Putamen (tissue), 1 donor: Measurements from ENCODE around the gene STARD5.
"Not testable (repeated sequence)": the region's sequence is repeated elsewhere in the genome, so short reads cannot be mapped to it uniquely, and the experiment has no call there.

Experiments used
- DNase-seq: peaks from one replicate; pipeline ENCODE4 v3.0.0-alpha.2; 2016; ENCODE audit warnings: low spot score

STARD5 gene

GRCh38 chr15:81337241-81337640 lies 13.3 kb upstream of the STARD5 start:
- DNase-seq, result no peak

GRCh38 chr15:81336568-81336967 lies 12.6 kb upstream of the STARD5 start:
- no peak for DNase-seq

DNA sequence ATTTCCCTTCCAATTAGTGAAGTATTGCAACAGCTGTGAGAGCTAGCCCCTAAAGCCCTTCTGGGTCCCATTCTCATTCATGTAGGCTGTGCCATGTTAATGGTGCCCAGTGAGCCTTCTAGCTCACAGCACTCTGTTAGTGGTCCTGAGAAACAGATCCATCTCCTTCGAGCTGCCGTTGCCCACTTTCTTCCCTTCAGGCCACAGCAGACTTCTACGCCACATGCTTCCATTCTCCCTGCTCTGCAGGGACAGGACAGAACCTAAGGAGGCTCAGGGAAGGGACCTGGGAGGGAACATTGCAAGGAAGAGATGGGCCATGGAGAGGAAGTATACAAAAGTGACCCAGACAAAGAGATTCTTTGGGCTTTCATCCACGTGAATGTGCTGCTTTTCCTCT lies 11.7 kb upstream of the STARD5 start:
- no peak for DNase-seq

DNA sequence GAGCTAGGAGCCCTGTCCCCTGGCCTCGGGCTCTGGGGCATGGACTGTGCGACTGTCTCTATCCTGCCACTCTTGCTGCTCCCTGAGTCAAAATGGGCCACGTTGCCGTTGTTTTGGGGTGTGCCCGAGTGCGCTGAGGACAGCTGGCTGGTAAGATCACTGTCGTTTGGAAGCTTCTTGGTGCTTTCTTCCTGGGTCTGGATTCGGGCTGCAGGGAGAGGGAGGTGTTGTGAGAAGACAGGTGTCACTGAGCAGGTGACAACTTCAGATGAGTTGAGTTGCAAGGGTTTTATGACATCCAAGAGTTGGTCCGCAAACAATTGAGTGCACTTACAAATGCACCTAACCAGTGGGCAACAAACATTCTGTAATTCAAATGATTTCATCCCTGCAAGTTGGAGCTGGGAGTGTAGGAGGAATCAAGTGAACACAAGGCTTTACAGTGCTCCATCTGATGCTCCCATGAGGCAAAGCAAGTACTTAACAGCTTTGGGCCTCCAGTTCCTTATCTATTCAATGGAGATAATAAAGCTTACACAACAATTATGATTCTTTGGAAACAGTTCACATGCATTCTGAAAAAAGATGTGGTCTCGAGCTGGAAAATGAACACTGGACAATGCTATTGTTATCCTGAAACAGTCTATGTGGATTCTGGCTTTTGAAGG lies 11.0 kb upstream of the STARD5 start:
- no peak for DNase-seq

GRCh38 chr15:81333363-81333762 lies 9.4 kb upstream of the STARD5 start:
- no peak for DNase-seq

- no peak for DNase-seq
These were observed 8.4 kb upstream of the STARD5 start for GRCh38 chr15:81332326-81332725.

DNA sequence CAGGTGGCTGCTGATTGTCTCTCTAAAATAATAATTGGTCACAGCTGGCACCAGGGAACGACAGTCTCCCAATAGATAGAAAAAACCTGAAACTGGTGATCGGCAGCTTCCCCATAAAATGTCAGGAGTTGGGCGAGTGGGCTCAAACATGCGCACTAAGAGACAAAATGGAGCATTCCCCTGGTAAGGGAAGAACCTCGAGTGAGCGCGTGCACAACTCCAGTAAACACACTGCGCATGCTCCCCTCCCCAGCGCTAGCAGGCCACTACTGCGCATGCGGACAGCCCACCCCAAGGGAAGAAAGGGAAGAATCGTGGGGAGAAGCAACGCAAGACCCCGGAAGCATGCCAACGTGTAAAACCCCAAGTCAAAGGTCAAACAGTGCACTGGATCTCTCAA lies 7.7 kb upstream of the STARD5 start:
- DNase-seq, result no peak

DNA sequence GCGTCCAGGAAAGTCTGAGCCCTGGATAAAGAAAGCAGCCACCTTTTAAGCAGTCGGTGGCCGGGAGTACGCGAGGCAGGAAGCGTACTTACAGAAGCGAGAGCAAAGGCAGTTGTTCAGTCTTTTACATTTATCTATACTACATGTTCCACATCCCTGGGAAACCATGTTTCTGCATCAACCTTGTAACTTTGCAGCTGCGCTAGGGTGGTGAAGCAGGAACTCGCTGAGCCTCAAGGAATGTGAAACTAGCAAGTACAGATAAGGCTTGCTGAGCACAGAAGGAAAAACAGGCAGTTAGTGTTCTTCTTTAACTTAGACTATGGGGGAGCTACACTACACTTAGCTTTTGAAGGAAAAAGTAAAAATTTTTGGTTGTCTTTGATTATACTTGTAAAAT lies 7.2 kb upstream of the STARD5 start:
- not testable (repeated sequence) for DNase-seq

DNA sequence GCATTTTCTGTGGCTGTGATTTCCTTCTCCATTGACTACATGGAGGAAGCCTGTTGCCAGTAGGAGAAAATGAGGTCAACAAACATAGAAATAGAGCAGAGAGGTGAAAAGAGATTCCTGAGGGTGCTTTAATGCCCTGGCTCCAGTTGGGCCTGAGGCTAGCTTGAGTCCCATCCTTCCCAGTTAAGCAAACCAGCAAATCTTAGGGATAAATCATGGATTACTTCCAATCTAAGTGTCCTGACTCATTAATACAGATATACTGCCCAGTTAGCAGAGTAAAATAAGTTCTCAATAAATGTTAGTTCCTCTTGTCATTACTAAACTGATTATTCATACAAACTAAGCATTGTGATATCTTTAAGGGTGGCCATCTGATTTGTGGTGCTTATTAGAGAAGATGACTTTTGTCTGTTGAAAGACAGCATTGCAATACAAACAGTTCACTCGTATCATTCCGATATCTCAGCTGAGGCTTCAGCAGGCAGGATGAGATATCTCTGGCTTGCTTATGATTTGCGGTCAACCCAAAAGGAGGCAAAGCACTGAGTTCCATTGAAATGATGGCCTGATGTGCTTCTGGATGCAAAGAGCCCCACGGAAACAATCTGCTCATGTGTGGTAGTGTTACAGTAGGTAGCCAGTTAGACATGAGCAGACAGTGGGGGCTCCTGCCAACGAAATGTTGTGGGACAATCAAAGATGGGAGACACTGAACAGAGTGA lies 6.6 kb upstream of the STARD5 start:
- no peak for DNase-seq

- DNase-seq, result no peak
These were observed 5.5 kb upstream of the STARD5 start for GRCh38 chr15:81329446-81329845.

- DNase-seq, result no peak
These were observed 3.6 kb upstream of the STARD5 start for GRCh38 chr15:81327516-81327915.

DNA sequence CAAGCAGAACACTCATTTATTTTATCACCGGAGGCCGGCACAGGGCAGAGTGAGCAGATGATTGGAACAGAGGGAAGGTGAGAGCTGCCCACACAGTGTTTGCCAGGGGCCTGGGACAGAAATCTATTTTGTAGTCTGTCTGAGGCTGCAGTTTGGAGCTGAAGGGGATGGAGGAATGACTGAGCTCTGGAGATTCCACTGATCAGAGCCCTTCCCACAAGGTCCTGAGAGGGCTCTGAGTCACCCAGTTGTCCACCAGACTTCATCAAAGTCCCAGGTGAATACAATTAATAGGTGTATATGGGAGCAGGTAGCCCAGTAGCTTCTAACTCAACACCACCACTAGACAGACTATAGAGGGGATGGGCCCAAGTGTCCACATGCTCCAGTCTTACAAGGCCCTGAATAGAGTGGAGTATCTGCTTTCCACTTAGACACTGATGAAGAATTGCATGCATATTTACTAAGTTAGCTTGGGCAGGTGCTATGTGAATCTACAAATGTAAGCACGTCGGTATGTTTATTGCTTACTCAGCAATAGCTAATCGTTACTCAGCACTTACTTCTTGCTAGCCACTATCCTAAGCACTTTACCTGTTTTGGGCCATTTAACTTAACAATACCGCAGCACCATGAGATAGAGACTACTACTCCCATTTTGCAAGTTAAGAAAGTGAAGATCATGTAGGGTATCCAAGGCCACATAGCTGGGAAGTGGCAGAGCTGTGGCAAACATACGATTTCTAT lies 2.7 kb upstream of the STARD5 start:
- DNase-seq, result no peak

DNA sequence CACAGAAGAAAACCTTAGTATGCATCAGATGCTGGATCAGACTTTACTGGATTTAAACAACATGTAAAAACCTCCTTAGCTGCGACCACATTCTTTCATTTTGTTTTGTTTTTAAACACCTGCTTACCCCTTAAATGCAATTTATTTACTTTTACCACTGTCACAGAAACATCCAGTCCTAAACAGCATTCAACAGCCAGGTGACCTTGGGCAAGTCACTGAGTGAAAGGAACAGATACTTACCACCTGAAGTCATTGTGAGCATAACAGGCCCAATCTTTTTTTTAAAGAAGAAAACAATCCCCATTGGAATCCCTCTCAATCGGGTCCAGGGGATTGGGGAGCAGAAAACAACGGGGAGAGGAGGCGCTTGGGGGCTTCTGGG lies 390 bp downstream of the STARD5 start:
- no peak for DNase-seq

DNA sequence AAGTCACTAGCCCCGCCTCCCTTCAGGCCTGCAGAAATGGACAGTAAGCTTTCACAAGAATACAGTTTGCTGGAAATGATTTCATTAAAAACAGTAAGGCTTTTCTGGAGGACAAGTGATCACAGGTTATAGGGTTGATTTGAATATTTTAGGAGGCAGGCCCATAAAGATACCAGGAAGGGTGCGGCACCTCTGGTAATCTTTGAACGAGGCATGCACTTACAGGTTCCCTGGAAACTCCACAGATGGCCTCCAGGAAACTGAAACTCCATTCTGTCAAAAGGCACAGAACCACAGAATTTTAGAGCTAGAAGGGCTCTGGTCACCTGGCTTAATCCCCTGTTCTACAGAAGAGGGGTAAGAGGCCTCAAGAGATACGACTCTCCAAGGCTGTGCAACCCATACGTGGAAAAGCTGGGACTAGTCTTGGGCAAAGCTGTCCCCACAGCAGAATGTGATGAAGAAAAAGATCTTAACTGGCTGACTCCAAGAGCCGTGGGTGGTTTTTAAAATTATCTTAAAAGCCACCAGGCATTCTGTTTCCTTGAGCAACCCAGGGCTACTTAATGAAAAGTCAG lies 1.2 kb downstream of the STARD5 start:
- no peak for DNase-seq

GRCh38 chr15:81321667-81322066 lies 2.3 kb downstream of the STARD5 start:
- DNase-seq, result no peak

DNA sequence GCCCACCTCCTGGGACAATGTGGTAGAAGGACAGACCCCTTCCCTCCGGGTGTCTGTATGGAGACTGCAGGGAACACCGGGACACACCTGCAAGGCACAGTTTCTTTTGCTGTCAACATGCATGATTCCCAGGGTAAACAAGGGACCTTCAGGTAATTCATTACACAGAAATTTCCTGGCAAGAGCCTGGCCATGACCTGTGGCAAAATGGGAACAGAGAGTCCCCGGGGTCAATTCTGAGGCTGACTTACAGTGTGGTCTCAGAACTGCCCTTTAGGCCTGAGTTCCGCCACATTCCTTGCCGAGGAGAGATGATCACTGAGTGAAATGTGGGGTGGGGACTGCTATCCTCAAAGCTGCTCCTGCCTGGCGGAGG lies 6.3 kb downstream of the STARD5 start:
- no peak for DNase-seq

- DNase-seq, result no peak
These were observed 7.7 kb downstream of the STARD5 start for GRCh38 chr15:81316267-81316666.

DNA sequence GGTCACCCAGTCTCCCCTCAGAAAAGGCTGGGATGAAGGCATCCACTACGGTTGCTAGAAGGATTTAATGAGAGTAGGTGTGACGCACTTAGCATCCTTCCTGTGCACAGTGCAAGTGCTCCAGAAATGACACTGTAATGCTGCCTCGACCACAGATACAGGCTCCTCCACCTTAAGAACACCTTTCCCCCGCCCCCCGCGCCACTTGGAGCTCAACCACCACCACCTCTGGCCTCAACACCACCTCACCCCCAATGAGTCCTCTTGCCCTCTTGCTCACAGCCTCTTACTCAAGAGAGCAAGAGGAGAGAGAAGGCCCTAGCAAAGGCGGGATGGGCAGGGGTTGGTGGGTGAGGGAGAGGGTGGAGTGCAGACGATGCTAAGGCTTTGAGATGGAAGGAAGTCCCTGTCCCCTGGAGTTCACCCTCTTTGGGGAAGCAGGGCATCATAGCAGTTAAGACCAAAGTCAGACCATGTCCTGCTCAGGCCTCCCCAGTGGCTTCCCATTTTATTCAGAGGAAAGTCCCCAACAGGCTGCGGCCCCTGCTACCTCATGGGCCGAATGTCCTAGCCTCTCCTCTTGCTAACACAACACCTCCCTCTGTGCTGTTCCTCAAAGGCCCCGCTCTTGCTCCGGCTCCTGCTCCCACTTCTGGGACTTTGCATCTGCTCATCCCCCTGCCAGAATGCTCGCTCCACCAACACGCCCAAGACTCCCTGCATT lies 8.3 kb downstream of the STARD5 start:
- no peak for DNase-seq

GRCh38 chr15:81314378-81314777 lies 9.6 kb downstream of the STARD5 start:
- no peak for DNase-seq

GRCh38 chr15:81313686-81314085 lies 10.3 kb downstream of the STARD5 start:
- DNase-seq, result no peak

- no peak for DNase-seq
These were observed 11.0 kb downstream of the STARD5 start for GRCh38 chr15:81312790-81313543.
